ENCODE data around the gene MOB2. TPM values are rescaled to one million over a fixed set of nuclear protein-coding genes. Genes with fewer than 3 reads are reported as not detected.

MOB2 gene
- total RNA-seq, 1 donor from 2014 or later: 19.3 TPM

DNA sequence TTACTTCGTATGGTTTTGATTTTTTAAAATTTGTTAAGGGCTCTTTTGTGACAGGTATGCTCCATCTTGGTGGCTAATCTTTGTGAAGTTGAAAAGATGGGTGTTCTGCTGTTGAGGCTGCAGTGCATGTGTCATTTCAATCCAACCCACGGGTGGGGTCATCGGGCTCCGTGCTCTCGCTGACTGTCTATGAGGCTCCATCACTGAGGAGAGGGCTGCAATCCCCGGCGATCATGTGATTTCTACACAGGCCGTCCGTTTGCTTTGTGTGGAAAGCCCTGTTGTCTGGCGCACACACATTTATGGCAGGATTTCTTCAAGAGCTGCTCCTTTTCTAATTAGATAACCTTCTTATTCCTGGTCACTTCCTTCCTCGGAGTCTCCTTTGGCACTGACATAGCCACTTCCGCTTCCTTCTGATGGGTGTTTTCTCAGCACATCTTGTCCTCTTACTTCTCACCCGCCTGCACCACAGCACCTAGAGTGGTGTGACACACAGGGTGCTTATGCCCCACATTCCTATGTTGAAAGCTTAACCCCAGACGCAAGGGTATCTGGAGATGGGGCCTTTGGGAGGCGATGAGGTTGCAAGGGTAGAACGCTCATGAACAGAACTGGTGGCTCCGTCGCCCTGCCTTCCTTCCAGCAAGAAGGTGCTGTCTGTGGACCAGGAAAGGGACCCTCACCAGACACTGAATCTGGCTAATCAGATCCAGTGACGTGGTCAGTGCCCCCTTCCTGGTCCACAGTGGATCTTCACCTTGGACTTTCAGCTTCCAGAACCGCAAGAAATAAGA lies 9.4 kb downstream of the MOB2 start:
- no peak for DNase-seq (ENCODE audit: low read depth, low spot score)
- TF ChIP-seq, protein P1, sequence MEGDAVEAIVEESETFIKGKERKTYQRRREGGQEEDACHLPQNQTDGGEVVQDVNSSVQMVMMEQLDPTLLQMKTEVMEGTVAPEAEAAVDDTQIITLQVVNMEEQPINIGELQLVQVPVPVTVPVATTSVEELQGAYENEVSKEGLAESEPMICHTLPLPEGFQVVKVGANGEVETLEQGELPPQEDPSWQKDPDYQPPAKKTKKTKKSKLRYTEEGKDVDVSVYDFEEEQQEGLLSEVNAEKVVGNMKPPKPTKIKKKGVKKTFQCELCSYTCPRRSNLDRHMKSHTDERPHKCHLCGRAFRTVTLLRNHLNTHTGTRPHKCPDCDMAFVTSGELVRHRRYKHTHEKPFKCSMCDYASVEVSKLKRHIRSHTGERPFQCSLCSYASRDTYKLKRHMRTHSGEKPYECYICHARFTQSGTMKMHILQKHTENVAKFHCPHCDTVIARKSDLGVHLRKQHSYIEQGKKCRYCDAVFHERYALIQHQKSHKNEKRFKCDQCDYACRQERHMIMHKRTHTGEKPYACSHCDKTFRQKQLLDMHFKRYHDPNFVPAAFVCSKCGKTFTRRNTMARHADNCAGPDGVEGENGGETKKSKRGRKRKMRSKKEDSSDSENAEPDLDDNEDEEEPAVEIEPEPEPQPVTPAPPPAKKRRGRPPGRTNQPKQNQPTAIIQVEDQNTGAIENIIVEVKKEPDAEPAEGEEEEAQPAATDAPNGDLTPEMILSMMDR (conservative IDR thresholded peaks at IDR 0.05): no peak
- no peak overlapping the region for H3K4me3 Mint-ChIP-seq
- no peaks in the 10 kb centered on the region for H3K36me3 Mint-ChIP-seq (ENCODE audit: low read depth)
- no peaks in the 10 kb centered on the region for H3K27me3 Mint-ChIP-seq (ENCODE audit: low read depth)
- H3K4me1 Mint-ChIP-seq: no peaks in the 10 kb centered on the region
- H3K27ac Mint-ChIP-seq (ENCODE audit: unreplicated experiment): no peak overlapping the region
- no peaks in the 10 kb centered on the region for H3K9me3 Mint-ChIP-seq

DNA sequence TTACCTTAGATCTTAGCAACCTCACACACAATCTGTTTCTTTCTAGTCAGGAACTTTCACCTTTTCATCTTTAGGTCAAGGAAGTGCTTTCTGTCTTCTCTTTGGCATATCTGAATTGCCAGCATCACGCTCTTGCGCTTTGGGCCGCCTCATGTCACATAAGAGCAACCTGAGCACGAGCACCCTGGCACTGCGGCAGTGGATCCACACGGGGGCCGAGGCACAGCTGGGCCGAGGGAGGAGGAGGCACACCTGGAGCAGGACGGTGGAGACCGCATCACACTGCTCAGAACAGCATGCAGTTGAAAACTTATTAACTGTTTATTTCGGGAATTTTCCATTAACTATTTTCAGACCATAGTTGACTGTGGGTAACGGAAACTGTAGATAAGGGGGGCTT lies 10.7 kb downstream of the MOB2 start:
- Mint-ChIP-seq H3K36me3 (ENCODE audit: low read depth) (no peaks in the 10 kb centered on the region), H3K27me3 (ENCODE audit: low read depth) (no peaks in the 10 kb centered on the region), H3K27ac (ENCODE audit: unreplicated experiment) (no peak overlapping the region), H3K4me3 (no peak overlapping the region), H3K4me1 (no peaks in the 10 kb centered on the region), H3K9me3 (no peaks in the 10 kb centered on the region)
- no peak for DNase-seq (ENCODE audit: low read depth, low spot score)
- TF ChIP-seq, protein P1 (conservative IDR thresholded peaks at IDR 0.05): no peak

DNA sequence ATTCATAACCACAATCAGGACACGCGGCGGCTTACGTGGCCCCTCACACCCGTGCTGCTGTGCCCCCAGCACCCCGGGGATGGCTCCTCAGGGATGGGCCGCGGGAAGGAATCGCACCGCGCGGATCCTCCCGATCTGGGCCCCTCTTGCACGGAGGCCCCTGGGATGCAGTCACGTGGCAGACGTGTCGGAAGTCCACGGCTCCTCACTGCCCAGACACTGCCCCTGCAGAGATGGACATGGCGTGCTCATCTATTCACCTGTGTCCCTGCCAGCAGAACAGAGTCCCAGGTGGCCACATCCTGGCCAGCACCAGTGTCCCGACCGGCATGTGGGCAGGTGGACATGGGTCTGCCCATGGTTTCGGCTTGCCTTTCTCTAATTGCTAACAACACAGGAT lies 12.8 kb downstream of the MOB2 start:
- Mint-ChIP-seq H3K9me3 (no peaks in the 10 kb centered on the region), H3K27me3 (ENCODE audit: low read depth) (no peaks in the 10 kb centered on the region), H3K36me3 (ENCODE audit: low read depth) (no peaks in the 10 kb centered on the region), H3K4me3 (no peak overlapping the region), H3K27ac (ENCODE audit: unreplicated experiment) (no peak overlapping the region), H3K4me1 (no peaks in the 10 kb centered on the region)
- TF ChIP-seq, protein P1 (conservative IDR thresholded peaks at IDR 0.05): no peak
- DNase-seq (ENCODE audit: low read depth, low spot score): no peak

DNA sequence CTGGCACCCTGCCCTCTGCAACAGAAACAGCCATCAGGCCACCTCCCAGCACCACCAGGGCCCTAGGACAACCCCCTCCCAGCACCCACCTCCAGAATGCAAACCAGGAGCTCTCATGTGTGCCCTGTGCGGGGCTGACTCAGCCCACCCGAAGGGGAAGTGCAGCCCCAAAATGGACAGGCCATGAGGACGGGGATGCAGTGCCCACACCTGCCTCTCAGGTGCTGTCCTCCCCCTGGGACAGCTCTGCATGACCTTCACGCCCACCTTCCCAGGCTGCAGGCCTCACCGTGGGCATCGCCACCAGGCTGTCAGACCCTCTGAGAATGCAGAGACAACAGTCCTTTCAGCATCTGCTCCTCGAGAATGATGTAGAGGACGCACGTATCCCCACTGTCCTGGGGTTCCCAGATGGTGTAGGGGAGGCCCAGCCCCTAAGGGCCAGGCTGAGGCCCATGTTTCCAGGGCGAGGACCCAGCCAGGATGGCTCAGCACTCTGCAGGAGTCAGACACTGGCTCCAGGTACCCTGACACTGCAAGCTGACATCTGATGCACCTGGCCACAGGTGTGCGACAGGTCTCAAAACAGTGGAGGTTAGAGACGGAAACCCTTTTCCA lies 13.5 kb downstream of the MOB2 start:
- no peak for DNase-seq (ENCODE audit: low read depth, low spot score)
- Mint-ChIP-seq H3K4me1 (no peaks in the 10 kb centered on the region), H3K27ac (ENCODE audit: unreplicated experiment) (no peak overlapping the region), H3K9me3 (no peaks in the 10 kb centered on the region), H3K27me3 (ENCODE audit: low read depth) (no peaks in the 10 kb centered on the region), H3K4me3 (no peak overlapping the region), H3K36me3 (ENCODE audit: low read depth) (no peaks in the 10 kb centered on the region)
- TF ChIP-seq, protein P1 (conservative IDR thresholded peaks at IDR 0.05): no peak

DNA sequence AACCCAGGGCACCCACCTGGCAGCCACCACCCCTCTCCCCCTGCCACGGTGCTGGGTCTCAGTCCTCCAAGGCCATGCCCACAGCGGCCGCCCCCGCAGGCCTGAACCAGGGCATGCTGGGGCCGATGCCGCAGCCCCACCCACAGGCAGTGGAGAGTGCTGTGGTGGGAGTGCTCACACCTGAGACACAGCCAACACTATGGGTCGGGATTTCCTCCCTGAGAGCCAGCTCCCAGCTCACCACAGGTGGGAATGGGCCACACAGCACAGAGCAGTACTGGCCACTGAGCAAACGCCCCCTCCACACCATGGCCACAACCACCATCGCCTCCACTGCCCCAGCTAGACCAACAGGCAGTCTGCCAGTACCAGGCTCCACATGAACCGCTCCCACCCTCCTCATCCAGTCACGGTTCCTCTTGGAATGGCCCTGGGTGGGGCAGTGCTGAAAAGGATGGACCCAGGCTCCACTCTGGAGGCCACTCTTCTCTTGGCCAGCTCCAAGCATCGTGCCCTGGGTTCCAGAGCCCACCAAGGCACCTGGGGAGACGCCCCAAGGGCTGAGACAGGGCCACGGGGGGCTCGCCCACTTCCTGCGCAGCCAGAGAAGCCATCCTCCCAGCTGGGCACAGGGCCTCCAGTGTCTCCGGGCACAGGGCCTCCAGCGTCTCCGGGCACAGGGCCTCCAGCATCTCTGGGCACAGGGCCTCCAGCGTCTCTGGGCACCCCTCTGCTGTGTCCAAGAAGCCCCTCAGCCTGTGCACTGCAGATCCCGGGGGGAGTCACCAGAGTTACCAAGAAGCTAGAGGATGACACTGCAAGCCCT lies 14.2 kb downstream of the MOB2 start:
- Mint-ChIP-seq H3K36me3 (ENCODE audit: low read depth) (no peaks in the 10 kb centered on the region), H3K27ac (ENCODE audit: unreplicated experiment) (no peak overlapping the region), H3K27me3 (ENCODE audit: low read depth) (no peaks in the 10 kb centered on the region), H3K4me1 (peaks cover 1% of the 10 kb centered on the region), H3K9me3 (no peaks in the 10 kb centered on the region), H3K4me3 (no peak overlapping the region)
- TF ChIP-seq, protein P1 (conservative IDR thresholded peaks at IDR 0.05): no peak
- no peak for DNase-seq (ENCODE audit: low read depth, low spot score)

Data from neural crest cell (in vitro differentiated cells).